Activated T-helper 1 cell treated with anti-CD3 and anti-CD28 coated beads, Interleukin-2, amount 50 U/mL, for 16 hours (primary cell): Measurements from ENCODE around the gene CRTC2.

Source experiments
- DNase-seq, 2 donors: peaks; one replicate each; pipeline ENCODE4 v3.0.0-alpha.2; 2020; ENCODE audit warnings: low read depth in 1 of 2, low spot score in 1 of 2

CRTC2 gene

DNA sequence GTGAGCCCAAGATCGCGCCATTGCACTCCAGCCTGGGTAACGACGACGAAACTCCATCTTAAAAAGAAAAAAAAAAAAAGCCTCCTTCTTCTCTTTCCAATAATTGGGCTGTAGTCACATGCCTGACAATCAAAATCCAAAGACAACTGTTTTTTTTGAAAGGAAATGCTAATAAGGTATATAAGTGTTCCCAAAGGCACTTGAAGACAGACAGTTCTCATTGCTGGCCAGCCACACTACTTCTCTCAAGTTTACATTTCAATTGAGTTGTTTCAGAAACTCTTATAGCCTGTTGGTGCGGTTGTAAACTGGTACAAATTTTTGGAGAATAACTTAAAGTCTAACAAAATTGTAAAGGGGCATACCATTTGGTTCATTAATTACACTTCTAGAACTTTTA is 58.9 kb downstream of the CRTC2 start:
- no peak for DNase-seq
